ENCODE results near the gene CDC42BPA.

Gene CDC42BPA

GRCh38 chr1:226954777-226955176 is 363.5 kb downstream of the CDC42BPA start:
- H3K4me3 ChIP-seq (ENCODE audit: low read length): no peak overlapping the region
- DNase-seq (ENCODE audit: low read depth): no peak
- no peak for TF ChIP-seq CTCF (conservative IDR thresholded peaks at IDR 0.05; ENCODE audit: low read length)

GRCh38 chr1:226954337-226954736 is 364.0 kb downstream of the CDC42BPA start:
- no peak for TF ChIP-seq CTCF (conservative IDR thresholded peaks at IDR 0.05; ENCODE audit: low read length)
- no peak overlapping the region for H3K4me3 ChIP-seq (ENCODE audit: low read length)
- no peak for DNase-seq (ENCODE audit: low read depth)

- DNase-seq (ENCODE audit: low read depth): peak; percentile 37
- H3K4me3 ChIP-seq (ENCODE audit: low read length): no peak overlapping the region
- TF ChIP-seq CTCF (conservative IDR thresholded peaks at IDR 0.05; ENCODE audit: low read length): no peak
Measured at GRCh38 chr1:226953175-226953800, 365.0 kb downstream of the CDC42BPA start.

- H3K4me3 ChIP-seq (ENCODE audit: low read length): no peak overlapping the region
- DNase-seq (ENCODE audit: low read depth): no peak
- no peak for TF ChIP-seq CTCF (conservative IDR thresholded peaks at IDR 0.05; ENCODE audit: low read length)
Measured at GRCh38 chr1:226952118-226952441, 366.2 kb downstream of the CDC42BPA start.

- TF ChIP-seq CTCF (conservative IDR thresholded peaks at IDR 0.05; ENCODE audit: low read length): no peak
- DNase-seq (ENCODE audit: low read depth): no peak
- H3K4me3 ChIP-seq (ENCODE audit: low read length): no peak overlapping the region
Measured at GRCh38 chr1:226951286-226952117, 366.8 kb downstream of the CDC42BPA start.

GRCh38 chr1:226950871-226951270 is 367.4 kb downstream of the CDC42BPA start:
- DNase-seq (ENCODE audit: low read depth): no peak
- no peak overlapping the region for H3K4me3 ChIP-seq (ENCODE audit: low read length)
- TF ChIP-seq CTCF (conservative IDR thresholded peaks at IDR 0.05; ENCODE audit: low read length): no peak

GRCh38 chr1:226950316-226950715 is 368.0 kb downstream of the CDC42BPA start:
- TF ChIP-seq CTCF (conservative IDR thresholded peaks at IDR 0.05; ENCODE audit: low read length): no peak
- H3K4me3 ChIP-seq (ENCODE audit: low read length): no peak overlapping the region
- DNase-seq (ENCODE audit: low read depth): no peak

All from AG10803 (cell line).